Measurements from ENCODE around the gene LRCH1.

DNA sequence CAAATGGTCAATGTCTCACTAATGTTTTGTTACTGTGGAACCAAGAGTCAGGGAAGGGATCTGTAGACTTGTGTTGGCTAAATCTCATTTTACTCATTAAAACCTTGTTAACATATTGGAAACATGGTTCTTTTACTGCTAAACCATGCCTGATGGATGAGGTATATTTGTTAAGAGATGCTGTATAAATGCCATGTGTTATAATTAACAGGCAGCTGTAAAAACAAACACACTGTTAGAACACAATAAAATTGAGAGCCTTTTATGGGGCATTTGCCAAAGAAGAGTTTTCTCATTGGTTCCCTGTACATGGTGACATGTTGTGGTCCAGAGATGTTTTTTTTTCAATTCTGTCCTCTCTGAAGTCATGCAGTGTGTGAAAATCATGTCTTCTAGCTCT is 122.0 kb downstream of the LRCH1 start:
- TF ChIP-seq MYC (IDR thresholded peaks at IDR 0.05; ENCODE audit: insufficient read depth, insufficient read length, insufficient replicate concordance, low read length, severe bottlenecking) (no peak), CTCF (IDR thresholded peaks at IDR 0.05 in 2 of 3, conservative IDR thresholded peaks at IDR 0.05 in 1 of 3; ENCODE audit: control insufficient read depth in 2 of 3, extremely low read depth in 1 of 3, insufficient read depth in 1 of 3, low read depth in 3 of 3, low read length in 3 of 3) (no peak), ELK1 (IDR thresholded peaks at IDR 0.05; ENCODE audit: low read depth, low read length) (no peak), CBX3 (IDR thresholded peaks at IDR 0.05; ENCODE audit: borderline replicate concordance, low read depth) (no peak), NBN (IDR thresholded peaks at IDR 0.05) (no peak), FOXM1 (IDR thresholded peaks at IDR 0.05; ENCODE audit: low read depth, low read length) (no peak), NFXL1 (IDR thresholded peaks at IDR 0.05; ENCODE audit: borderline replicate concordance) (no peak), GATAD2B (conservative IDR thresholded peaks at IDR 0.05; ENCODE audit: low read depth) (no peak), KDM1A (IDR thresholded peaks at IDR 0.05; ENCODE audit: borderline replicate concordance) (no peak)
- TF ChIP-seq, protein P1, sequence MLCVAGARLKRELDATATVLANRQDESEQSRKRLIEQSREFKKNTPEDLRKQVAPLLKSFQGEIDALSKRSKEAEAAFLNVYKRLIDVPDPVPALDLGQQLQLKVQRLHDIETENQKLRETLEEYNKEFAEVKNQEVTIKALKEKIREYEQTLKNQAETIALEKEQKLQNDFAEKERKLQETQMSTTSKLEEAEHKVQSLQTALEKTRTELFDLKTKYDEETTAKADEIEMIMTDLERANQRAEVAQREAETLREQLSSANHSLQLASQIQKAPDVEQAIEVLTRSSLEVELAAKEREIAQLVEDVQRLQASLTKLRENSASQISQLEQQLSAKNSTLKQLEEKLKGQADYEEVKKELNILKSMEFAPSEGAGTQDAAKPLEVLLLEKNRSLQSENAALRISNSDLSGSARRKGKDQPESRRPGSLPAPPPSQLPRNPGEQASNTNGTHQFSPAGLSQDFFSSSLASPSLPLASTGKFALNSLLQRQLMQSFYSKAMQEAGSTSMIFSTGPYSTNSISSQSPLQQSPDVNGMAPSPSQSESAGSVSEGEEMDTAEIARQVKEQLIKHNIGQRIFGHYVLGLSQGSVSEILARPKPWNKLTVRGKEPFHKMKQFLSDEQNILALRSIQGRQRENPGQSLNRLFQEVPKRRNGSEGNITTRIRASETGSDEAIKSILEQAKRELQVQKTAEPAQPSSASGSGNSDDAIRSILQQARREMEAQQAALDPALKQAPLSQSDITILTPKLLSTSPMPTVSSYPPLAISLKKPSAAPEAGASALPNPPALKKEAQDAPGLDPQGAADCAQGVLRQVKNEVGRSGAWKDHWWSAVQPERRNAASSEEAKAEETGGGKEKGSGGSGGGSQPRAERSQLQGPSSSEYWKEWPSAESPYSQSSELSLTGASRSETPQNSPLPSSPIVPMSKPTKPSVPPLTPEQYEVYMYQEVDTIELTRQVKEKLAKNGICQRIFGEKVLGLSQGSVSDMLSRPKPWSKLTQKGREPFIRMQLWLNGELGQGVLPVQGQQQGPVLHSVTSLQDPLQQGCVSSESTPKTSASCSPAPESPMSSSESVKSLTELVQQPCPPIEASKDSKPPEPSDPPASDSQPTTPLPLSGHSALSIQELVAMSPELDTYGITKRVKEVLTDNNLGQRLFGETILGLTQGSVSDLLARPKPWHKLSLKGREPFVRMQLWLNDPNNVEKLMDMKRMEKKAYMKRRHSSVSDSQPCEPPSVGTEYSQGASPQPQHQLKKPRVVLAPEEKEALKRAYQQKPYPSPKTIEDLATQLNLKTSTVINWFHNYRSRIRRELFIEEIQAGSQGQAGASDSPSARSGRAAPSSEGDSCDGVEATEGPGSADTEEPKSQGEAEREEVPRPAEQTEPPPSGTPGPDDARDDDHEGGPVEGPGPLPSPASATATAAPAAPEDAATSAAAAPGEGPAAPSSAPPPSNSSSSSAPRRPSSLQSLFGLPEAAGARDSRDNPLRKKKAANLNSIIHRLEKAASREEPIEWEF (IDR thresholded peaks at IDR 0.05; ENCODE audit: insufficient replicate concordance, low read depth, low read length) = no peak
- TF ChIP-seq, protein P2, sequence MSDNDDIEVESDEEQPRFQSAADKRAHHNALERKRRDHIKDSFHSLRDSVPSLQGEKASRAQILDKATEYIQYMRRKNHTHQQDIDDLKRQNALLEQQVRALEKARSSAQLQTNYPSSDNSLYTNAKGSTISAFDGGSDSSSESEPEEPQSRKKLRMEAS (IDR thresholded peaks at IDR 0.05; ENCODE audit: low read depth, low read length) = no peak

All from GM12878 (cell line).